Activated B cell treated with CpG ODN at 0.5 μM for 24 hours (primary cell): ENCODE data around the gene ARF6. TPM values are rescaled to one million over a fixed set of nuclear protein-coding genes. Genes with fewer than 3 reads are reported as not detected.
A peak's percentile ranks its signal among the peaks of the same experiment; 100 is the strongest.

Experiments
- ATAC-seq: fragments of 200-7000 bp; cut with Tn5 transposase; one replicate; pipeline ENCODE4 v1.10.0; 2021; ENCODE audit warnings: low read depth, mild to moderate bottlenecking, moderate library complexity
- CTCF ChIA-PET: fragments of 350-600 bp; sonication (Branson Sonifier 250); formaldehyde crosslinking; loops from one replicate; lab custom pipeline; 2021; ENCODE audit warnings: antibody characterized with exemption; lab: Charles Lee
- POLR2A ChIA-PET: fragments of 350-600 bp; sonication (Branson Sonifier 250); formaldehyde crosslinking; loops from one replicate; lab custom pipeline; 2021; ENCODE audit warnings: antibody characterized with exemption; lab: Charles Lee
- DNase-seq: peaks from one replicate; pipeline ENCODE4 v3.0.0; 2022
- H3K27ac Mint-ChIP-seq: one replicate; pipeline ENCODE4 v1.8.0; 2020; ENCODE audit warnings: mixed read lengths
- H3K27me3 Mint-ChIP-seq: one replicate; pipeline ENCODE4 v1.8.0; 2021; ENCODE audit warnings: mixed read lengths
- H3K36me3 Mint-ChIP-seq: one replicate; pipeline ENCODE4 v1.8.0; 2021; ENCODE audit warnings: low read depth, mixed read lengths
- H3K4me1 Mint-ChIP-seq: one replicate; pipeline ENCODE4 v1.8.0; 2021; ENCODE audit warnings: mixed read lengths
- H3K4me3 Mint-ChIP-seq: one replicate; pipeline ENCODE4 v1.8.0; 2020; ENCODE audit warnings: mild to moderate bottlenecking, mixed read lengths
- H3K9me3 Mint-ChIP-seq: one replicate; pipeline ENCODE4 v1.8.0; 2020; ENCODE audit warnings: mixed read lengths
- CTCF ChIP-seq: fragments of 200-600 bp; IDR thresholded peaks from one replicate; pipeline ENCODE4 v1.8.0; 2022; ENCODE audit warnings: antibody characterized with exemption, mild to moderate bottlenecking
- intact Hi-C: fragments of 100-400 bp; cut with micrococcal nuclease; formaldehyde crosslinking; loops from one replicate; pipeline ENCODE4 v1.15.1; 2024
- total RNA-seq: library from RNA; stranded (reverse); gene quantifications from 2 replicates; pipeline ENCODE4 v1.2.3, GENCODE V29; 2022

Gene ARF6
- total RNA-seq, 1 donor from 2014 or later, result 136 TPM

- H3K36me3 Mint-ChIP-seq, result peaks cover 17% of the 10 kb centered on the region
- ATAC-seq (no peak), DNase-seq (no peak)
- ChIA-PET CTCF (interaction anchor here (1.1 to 8.5 kb wide), 25 partner anchors 8 to 460 kb away, joined by 3 to 90 read pairs (median 7); partner anchors contain the start of genes ARF6, NEMF and VCPKMT), POLR2A (interaction anchor here (0.6 to 11.5 kb wide), 27 partner anchors 9 to 502 kb away, joined by 3 to 233 read pairs (median 19); partner anchors contain the start of genes DMAC2L, DNAAF2, L2HGDH and MGAT2)
- H3K4me1 Mint-ChIP-seq, result peaks cover 35% of the 10 kb centered on the region
- H3K27ac Mint-ChIP-seq, result no peak overlapping the region
- no peak overlapping the region for H3K4me3 Mint-ChIP-seq
- TF ChIP-seq CTCF, result no peak
- intact Hi-C loops, result loop anchor here (10.0 kb wide), 3 partner anchors 804 to 2004 kb away; partner anchors contain the start of genes GNG2 and SAV1
- H3K27me3 Mint-ChIP-seq, result peaks cover 2% of the 10 kb centered on the region
- H3K9me3 Mint-ChIP-seq, result peaks cover 2% of the 10 kb centered on the region
These were observed 31.7 kb upstream of the ARF6 start for GRCh38 chr14:49860988-49861698.

GRCh38 chr14:49861699-49862088, 31.2 kb upstream of the ARF6 start:
- peak; percentile 42 for DNase-seq
- Mint-ChIP-seq H3K4me1 (peaks cover 35% of the 10 kb centered on the region), H3K36me3 (peaks cover 17% of the 10 kb centered on the region), H3K4me3 (no peak overlapping the region), H3K27ac (no peak overlapping the region), H3K27me3 (peaks cover 2% of the 10 kb centered on the region), H3K9me3 (peaks cover 2% of the 10 kb centered on the region)
- ChIA-PET CTCF (interaction anchor here (1.0 to 8.5 kb wide), 33 partner anchors 9 to 459 kb away, joined by 3 to 90 read pairs (median 6); partner anchors contain the start of genes ARF6, KLHDC2, NEMF and VCPKMT), POLR2A (interaction anchor here (0.5 to 11.5 kb wide), 43 partner anchors 8 to 502 kb away, joined by 3 to 233 read pairs (median 11); partner anchors contain the start of genes ARF6, DMAC2L, DNAAF2 and L2HGDH)
- intact Hi-C loops, result loop anchor here (1.0 to 10.0 kb wide), 11 partner anchors 8 to 2003 kb away; partner anchors contain the start of genes GNG2, SAV1 and VCPKMT
- ATAC-seq, result peak; percentile 10
- TF ChIP-seq CTCF, result no peak

GRCh38 chr14:49862089-49862673, 30.7 kb upstream of the ARF6 start:
- POLR2A ChIA-PET, result interaction anchor here (0.5 to 11.5 kb wide), 57 partner anchors 8 to 501 kb away, joined by 3 to 233 read pairs (median 6); partner anchors contain the start of genes ARF6, DMAC2L, DNAAF2 and L2HGDH
- ATAC-seq, result peak; percentile 39
- DNase-seq, result peak; percentile 77
- Mint-ChIP-seq H3K27me3 (peaks cover 2% of the 10 kb centered on the region), H3K27ac (no peak overlapping the region), H3K9me3 (peaks cover 2% of the 10 kb centered on the region), H3K4me3 (no peak overlapping the region), H3K4me1 (peaks cover 33% of the 10 kb centered on the region), H3K36me3 (peaks cover 17% of the 10 kb centered on the region)
- intact Hi-C loops, result loop anchor here (1.0 to 10.0 kb wide), 11 partner anchors 8 to 2003 kb away; partner anchors contain the start of genes GNG2, SAV1 and VCPKMT
- peak; percentile 100 for TF ChIP-seq CTCF
- CTCF ChIA-PET, result interaction anchor here (1.0 to 8.5 kb wide), 34 partner anchors 9 to 459 kb away, joined by 3 to 90 read pairs (median 6); partner anchors contain the start of genes ARF6, KLHDC2, NEMF and VCPKMT

DNA sequence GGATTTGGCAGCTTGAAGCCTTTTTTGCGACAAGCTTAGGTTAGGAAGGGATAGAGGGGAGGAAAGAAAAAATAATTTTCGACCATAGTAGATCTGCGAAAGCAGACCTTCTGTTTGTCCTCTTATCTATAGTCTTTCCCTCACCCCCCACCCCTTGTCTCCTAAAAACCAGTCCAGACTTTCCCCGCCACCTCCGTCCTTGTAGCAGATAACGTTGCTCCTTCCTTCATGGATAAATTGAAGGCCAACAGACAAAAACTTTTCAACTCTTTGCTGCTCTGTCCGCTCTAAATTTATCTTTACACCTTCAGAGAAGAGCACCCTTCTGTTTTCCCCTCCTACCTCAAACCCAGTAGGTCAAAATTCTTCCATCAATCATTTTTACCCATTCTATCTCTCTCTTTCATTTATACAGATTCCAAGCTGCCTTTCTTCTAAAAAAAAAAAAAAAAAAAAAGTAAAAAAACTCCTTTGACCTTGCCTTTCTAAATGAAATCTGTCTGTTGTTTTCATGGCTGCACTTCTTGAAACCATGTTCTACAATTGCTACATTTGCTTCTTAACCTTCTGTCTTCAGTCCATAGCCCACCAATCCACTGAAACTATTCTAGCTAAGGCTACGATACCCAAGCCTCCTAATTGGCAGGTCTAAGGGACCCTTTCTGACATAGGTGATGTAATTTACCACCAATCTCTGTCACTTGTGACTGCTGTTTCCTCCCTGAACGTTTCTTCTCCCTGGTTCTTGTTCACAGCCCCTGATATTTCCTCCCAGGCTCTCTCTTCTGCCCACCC, 29.2 kb upstream of the ARF6 start:
- TF ChIP-seq CTCF, result no peak
- ChIA-PET POLR2A (interaction anchor here (0.6 to 11.5 kb wide), 39 partner anchors 7 to 451 kb away, joined by 3 to 233 read pairs (median 10); partner anchors contain the start of genes ARF6, DMAC2L, DNAAF2 and L2HGDH), CTCF (interaction anchor here (0.9 to 8.5 kb wide), 21 partner anchors 7 to 252 kb away, joined by 3 to 90 read pairs (median 6); partner anchors contain the start of genes ARF6, DNAAF2, NEMF and VCPKMT)
- no peaks in the 10 kb centered on the region for H3K9me3 Mint-ChIP-seq
- peaks cover 2% of the 10 kb centered on the region for H3K27me3 Mint-ChIP-seq
- H3K4me3 Mint-ChIP-seq, result no peak overlapping the region
- ATAC-seq (no peak), DNase-seq (no peak)
- H3K27ac Mint-ChIP-seq, result no peak overlapping the region
- intact Hi-C loops, result loop anchor here (2.0 to 10.0 kb wide), 4 partner anchors 67 to 2001 kb away; partner anchors contain the start of genes GNG2 and SAV1
- peaks cover 32% of the 10 kb centered on the region for H3K4me1 Mint-ChIP-seq
- peaks cover 15% of the 10 kb centered on the region for H3K36me3 Mint-ChIP-seq
